Activated T-cell treated with anti-CD3 and anti-CD28 coated beads for 4 hours (primary cell): ENCODE measurements around the gene MC2R.

Experiments used
- DNase-seq: peaks from one replicate; pipeline ENCODE4 v3.0.0-alpha.2; 2020

Gene MC2R

GRCh38 chr18:13915391-13915790 lies at the start of gene MC2R:
Gene MC2R, minus strand, starts transcription at chr18:13915536. Its CDS starts 30,018 bp downstream, at chr18:13885518.
- DNase-seq, result no peak

GRCh38 chr18:13945811-13946210 lies 30.5 kb upstream of the MC2R start:
- no peak for DNase-seq

GRCh38 chr18:13943338-13943737 lies 28.0 kb upstream of the MC2R start:
- DNase-seq, result no peak

- no peak for DNase-seq
These were observed 25.0 kb upstream of the MC2R start for GRCh38 chr18:13940326-13940725.

- no peak for DNase-seq
These were observed 19.3 kb upstream of the MC2R start for GRCh38 chr18:13934676-13935075.

- DNase-seq, result no peak
These were observed 18.7 kb upstream of the MC2R start for GRCh38 chr18:13934058-13934457.

GRCh38 chr18:13932285-13933025 lies 17.1 kb upstream of the MC2R start:
- no peak for DNase-seq

GRCh38 chr18:13930964-13931363 lies 15.6 kb upstream of the MC2R start:
- DNase-seq, result no peak

- no peak for DNase-seq
These were observed 7.9 kb upstream of the MC2R start for GRCh38 chr18:13923221-13923620.

- DNase-seq, result no peak
These were observed 3.6 kb upstream of the MC2R start for GRCh38 chr18:13918898-13919297.

- DNase-seq, result no peak
These were observed 2.1 kb upstream of the MC2R start for GRCh38 chr18:13917401-13917800.

GRCh38 chr18:13916559-13916958 lies 1.2 kb upstream of the MC2R start:
- no peak for DNase-seq

- DNase-seq, result no peak
These were observed 677 bp upstream of the MC2R start for GRCh38 chr18:13915995-13916431.

- DNase-seq, result no peak
These were observed 580 bp downstream of the MC2R start for GRCh38 chr18:13914756-13915155.

GRCh38 chr18:13914170-13914569 lies 1.2 kb downstream of the MC2R start:
- DNase-seq, result no peak

- DNase-seq, result no peak
These were observed 2.1 kb downstream of the MC2R start for GRCh38 chr18:13913205-13913604.

- no peak for DNase-seq
These were observed 2.7 kb downstream of the MC2R start for GRCh38 chr18:13912601-13913000.

- no peak for DNase-seq
These were observed 4.3 kb downstream of the MC2R start for GRCh38 chr18:13910986-13911385.

- DNase-seq, result no peak
These were observed 4.8 kb downstream of the MC2R start for GRCh38 chr18:13910501-13910900.

GRCh38 chr18:13909141-13909940 lies 6.0 kb downstream of the MC2R start:
- DNase-seq, result no peak

GRCh38 chr18:13900633-13901032 lies 14.7 kb downstream of the MC2R start:
- DNase-seq, result no peak

- no peak for DNase-seq
These were observed 19.8 kb downstream of the MC2R start for GRCh38 chr18:13895505-13896033.

GRCh38 chr18:13894531-13894930 lies 20.8 kb downstream of the MC2R start:
- no peak for DNase-seq

GRCh38 chr18:13893418-13893760 lies 21.9 kb downstream of the MC2R start:
- DNase-seq, result no peak
